ENCODE results near the gene CCDC136. TPM values are rescaled to one million over a fixed set of nuclear protein-coding genes. Genes with fewer than 3 reads are reported as not detected.

Gene CCDC136
- total RNA-seq, 1 experiment from 2014 or later = 31.1 TPM

GRCh38 chr7:128852537-128853254 lies 60.9 kb downstream of the CCDC136 start:
- Histone ChIP-seq H3K27ac (ENCODE audit: insufficient read length, low read depth, low read length) (no peak overlapping the region), H2BK5ac (ENCODE audit: insufficient read length, low read length) (no peak overlapping the region), H3K14ac (ENCODE audit: insufficient read depth, low read length) (no peak overlapping the region), H2BK12ac (ENCODE audit: insufficient read length, low read depth, low read length) (no peak overlapping the region), H4K20me1 (ENCODE audit: control insufficient read depth, insufficient read depth, insufficient read length) (no peaks in the 10 kb centered on the region), H2BK20ac (ENCODE audit: low read depth, low read length, poor library complexity, severe bottlenecking) (no peak overlapping the region), H3K79me1 (ENCODE audit: insufficient read depth, low read depth, low read length, poor library complexity, severe bottlenecking) (no peaks in the 10 kb centered on the region), H2BK120ac (ENCODE audit: low read depth, low read length, poor library complexity, severe bottlenecking) (no peak overlapping the region), H2AFZ (ENCODE audit: low read length) (no peak overlapping the region), H3K4me1 (ENCODE audit: insufficient read depth, low read length) (no peaks in the 10 kb centered on the region), H3K9ac (ENCODE audit: extremely low read depth, insufficient read length, low read length) (no peak overlapping the region), H3K27me3 (ENCODE audit: insufficient read depth, low read length) (no peaks in the 10 kb centered on the region), H2AK5ac (ENCODE audit: insufficient read length, low read length) (no peak overlapping the region), H3K79me2 (ENCODE audit: insufficient read depth, low read length) (no peaks in the 10 kb centered on the region), H3K4ac (ENCODE audit: low read depth, low read length) (no peak overlapping the region), H4K91ac (ENCODE audit: insufficient read length, low read depth, low read length) (no peak overlapping the region), H4K8ac (replicated peaks; ENCODE audit: insufficient read length, low read depth, low read length) (no peak overlapping the region), H3K23me2 (ENCODE audit: insufficient read length, low read depth, low read length, poor library complexity, severe bottlenecking) (no peaks in the 10 kb centered on the region), H3T11ph (ENCODE audit: low read length) (no peak overlapping the region), H3K23ac (ENCODE audit: insufficient read length, low read depth, low read length) (no peak overlapping the region), H4K5ac (ENCODE audit: insufficient read length, low read depth, low read length) (no peak overlapping the region), H3K18ac (ENCODE audit: insufficient read length, low read depth, low read length) (no peak overlapping the region), H3K9me3 (ENCODE audit: control insufficient read depth, low read depth, low read length) (no peaks in the 10 kb centered on the region), H3K4me2 (ENCODE audit: insufficient read depth, insufficient read length, low read length) (no peak overlapping the region), H2BK15ac (ENCODE audit: low read depth, low read length) (no peak overlapping the region), H3K56ac (ENCODE audit: insufficient read length, low read depth, low read length) (no peak overlapping the region)
- H3K4me1 Mint-ChIP-seq = no peaks in the 10 kb centered on the region
- DNase-seq = no peak
- no peak overlapping the region for H3K27ac Mint-ChIP-seq
- TF ChIP-seq, protein P1, sequence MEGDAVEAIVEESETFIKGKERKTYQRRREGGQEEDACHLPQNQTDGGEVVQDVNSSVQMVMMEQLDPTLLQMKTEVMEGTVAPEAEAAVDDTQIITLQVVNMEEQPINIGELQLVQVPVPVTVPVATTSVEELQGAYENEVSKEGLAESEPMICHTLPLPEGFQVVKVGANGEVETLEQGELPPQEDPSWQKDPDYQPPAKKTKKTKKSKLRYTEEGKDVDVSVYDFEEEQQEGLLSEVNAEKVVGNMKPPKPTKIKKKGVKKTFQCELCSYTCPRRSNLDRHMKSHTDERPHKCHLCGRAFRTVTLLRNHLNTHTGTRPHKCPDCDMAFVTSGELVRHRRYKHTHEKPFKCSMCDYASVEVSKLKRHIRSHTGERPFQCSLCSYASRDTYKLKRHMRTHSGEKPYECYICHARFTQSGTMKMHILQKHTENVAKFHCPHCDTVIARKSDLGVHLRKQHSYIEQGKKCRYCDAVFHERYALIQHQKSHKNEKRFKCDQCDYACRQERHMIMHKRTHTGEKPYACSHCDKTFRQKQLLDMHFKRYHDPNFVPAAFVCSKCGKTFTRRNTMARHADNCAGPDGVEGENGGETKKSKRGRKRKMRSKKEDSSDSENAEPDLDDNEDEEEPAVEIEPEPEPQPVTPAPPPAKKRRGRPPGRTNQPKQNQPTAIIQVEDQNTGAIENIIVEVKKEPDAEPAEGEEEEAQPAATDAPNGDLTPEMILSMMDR (conservative IDR thresholded peaks at IDR 0.05) = no peak
- peaks cover 0 to 7% (median 0%) of the 10 kb centered on the region in 3 experiments; a peak in 1 of 7 replicates for H3K36me3 Mint-ChIP-seq (ENCODE audit: insufficient read depth in 1 of 3, low read depth in 3 of 3)
- no peaks in the 10 kb centered on the region for H3K9me3 Mint-ChIP-seq
- WGBS (ENCODE audit: extremely low coverage, insufficient read length, low lambda C conversion rate) = no CpG with 5 or more reads among the region's 28 CpGs
- H3K4me3 Mint-ChIP-seq = no peak overlapping the region
- no peaks in the 10 kb centered on the region; the same call in 1 of the 2 replicates for H3K27me3 Mint-ChIP-seq (ENCODE audit: low read depth)
